K562 (cell line): ENCODE measurements around the gene UBE2D3. TPM values are rescaled to one million over a fixed set of nuclear protein-coding genes. Genes with fewer than 3 reads are reported as not detected.
A peak's percentile ranks its signal among the peaks of the same experiment; 100 is the strongest.

Source experiments
- EGR1 ChIP-seq: fragments of 450-650 bp; conservative IDR thresholded peaks from 2 replicates; pipeline ENCODE4 v1.6.1; 2017; ENCODE audit warnings: mild to moderate bottlenecking
- KLF6 ChIP-seq: fragments of 250-450 bp; sonication (Bioruptor Pico); IDR thresholded peaks from 2 replicates; pipeline ENCODE4 v1.4.0; 2020; ENCODE audit warnings: mild to moderate bottlenecking, moderate library complexity, borderline replicate concordance
- NR1H2 ChIP-seq: sonication (generic); formaldehyde crosslinking; IDR thresholded peaks from 2 replicates; pipeline ENCODE4 v1.4.0; 2020; ENCODE audit warnings: mild to moderate bottlenecking, missing genetic modification reagents
- OTX1 ChIP-seq: fragments of 450-650 bp; formaldehyde crosslinking; IDR thresholded peaks from 2 replicates; pipeline ENCODE4 v1.4.0; 2022; ENCODE audit warnings: mild to moderate bottlenecking
- PHF20 ChIP-seq: fragments of 450-650 bp; IDR thresholded peaks from 2 replicates; pipeline ENCODE4 v1.6.1; 2018; ENCODE audit not compliant: partially characterized antibody
- RBM17 ChIP-seq: fragments of 200-400 bp; formaldehyde crosslinking; IDR thresholded peaks from 2 replicates; pipeline ENCODE4 v1.6.1; 2017; ENCODE audit warnings: low read depth, mild to moderate bottlenecking, low read length, borderline replicate concordance
- SAFB ChIP-seq: fragments of 200-400 bp; formaldehyde crosslinking; IDR thresholded peaks from 2 replicates; pipeline ENCODE4 v1.6.1; 2017; ENCODE audit warnings: low read depth, low read length, borderline replicate concordance
- ZNF274 ChIP-seq: IDR thresholded peaks from 2 replicates; pipeline ENCODE4 v1.6.1; 2011; ENCODE audit warnings: low read depth, mild to moderate bottlenecking, low read length, moderate library complexity, borderline replicate concordance
- ZNF282 ChIP-seq: sonication (generic); formaldehyde crosslinking; IDR thresholded peaks from 2 replicates; pipeline ENCODE4 v1.8.1; 2023; ENCODE audit warnings: missing genetic modification reagents
- ZNF778 ChIP-seq: fragments of 450-650 bp; formaldehyde crosslinking; IDR thresholded peaks from 2 replicates; pipeline ENCODE4 v1.4.0; 2020; ENCODE audit warnings: mild to moderate bottlenecking, moderate library complexity
- polyA plus RNA-seq, 8 experiments: library from polyadenylated mRNA; depleted of rRNA in 4 of 8; stranded (reverse) in 5 of 8; unstranded in 3 of 8; fragments of >200 nt; fragmentation: Nextera tagmentation in 2 of 8; fragmentation: Illumina TruSeq in 1 of 8; extraction: Ambion mirVana in 2 of 8; extraction: Trizol in 1 of 8; gene quantifications; 2 replicates each; pipeline versions ENCODE4 v1.2.1 to v1.2.3, GENCODE V29; 2011 to 2014; ENCODE audit warnings: inconsistent platforms in 1 of 8, missing spikeins in 1 of 8
- total RNA-seq, 7 experiments: library from RNA; depleted of rRNA in 6 of 7; stranded (reverse); fragments of >200 nt in 6 of 7; fragmentation: Illumina TruSeq in 2 of 7; extraction: Trizol in 2 of 7; gene quantifications; 2 replicates each; pipeline versions ENCODE4 v1.2.1 to v1.2.3, GENCODE V29; 2011 to 2021; ENCODE audit warnings: low replicate concordance in 1 of 7
- TF ChIP-seq, protein P1 (sequence below): fragments of 450-650 bp; IDR thresholded peaks from 2 replicates; pipeline ENCODE4 v1.6.1; 2016; ENCODE audit warnings: mild to moderate bottlenecking, moderate library complexity
- TF ChIP-seq, protein P2 (sequence below): sonication (generic); formaldehyde crosslinking; IDR thresholded peaks from 2 replicates; pipeline ENCODE4 v1.8.0; 2023; ENCODE audit warnings: mild to moderate bottlenecking, missing genetic modification reagents
- TF ChIP-seq, protein P3 (sequence below), 2 experiments: fragments of 450-650 bp in 1 of 2; sonication (generic) in 1 of 2; formaldehyde crosslinking in 1 of 2; IDR thresholded peaks in 1 of 2; conservative IDR thresholded peaks in 1 of 2; 2 replicates each; pipeline versions ENCODE4 v1.6.1 to v1.8.1; 2016 to 2023; ENCODE audit warnings: mild to moderate bottlenecking in 2 of 2, moderate library complexity in 2 of 2, inconsistent platforms in 1 of 2, missing genetic modification reagents in 1 of 2

UBE2D3 gene
- total and polyA plus RNA-seq, 9 of the 15 experiments (the other 6 are each of a cell fraction or from before 2014, with no cell fraction given): 191 to 618 (median 292) TPM

DNA sequence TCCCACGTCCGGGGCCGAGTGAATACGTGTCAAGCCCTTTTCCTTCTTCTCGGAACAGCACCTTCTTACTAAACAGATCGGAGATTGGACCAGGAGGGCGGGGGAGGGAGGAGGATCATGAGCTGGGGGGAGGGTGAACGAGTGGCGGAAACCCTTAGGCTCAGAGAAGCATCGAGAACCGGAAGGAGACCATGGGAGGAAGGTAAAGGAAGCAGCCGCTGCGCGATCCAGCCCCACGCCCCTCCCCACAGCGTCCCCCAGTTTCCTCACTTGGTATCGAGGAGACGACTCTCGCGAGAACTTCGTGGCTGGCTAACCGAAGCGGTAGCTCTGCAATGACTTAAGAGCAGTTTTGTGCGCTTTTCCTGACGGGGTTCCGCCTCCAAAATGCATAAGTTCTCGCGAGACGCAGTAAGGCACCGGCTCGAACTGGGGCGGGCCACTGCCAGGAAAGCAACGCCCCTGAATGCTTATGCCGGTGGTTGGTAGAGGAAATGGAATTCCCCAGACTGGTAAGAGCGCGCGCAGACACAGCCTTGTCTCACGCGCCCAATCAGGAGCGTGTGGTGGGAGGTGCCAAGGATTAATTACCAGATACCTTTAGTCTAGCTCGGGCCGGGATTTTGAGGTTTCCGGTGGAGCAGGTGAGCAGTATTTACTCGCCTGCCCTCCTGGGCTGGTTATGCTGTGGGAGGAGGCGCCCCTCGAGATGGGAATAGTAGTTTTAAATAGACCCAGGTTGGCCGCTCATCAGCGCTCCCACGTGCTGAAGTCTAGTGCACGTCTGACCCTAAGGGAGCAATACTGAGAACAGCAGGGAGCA is 534 bp upstream of the UBE2D3 start (continued):
- TF ChIP-seq, protein P1, sequence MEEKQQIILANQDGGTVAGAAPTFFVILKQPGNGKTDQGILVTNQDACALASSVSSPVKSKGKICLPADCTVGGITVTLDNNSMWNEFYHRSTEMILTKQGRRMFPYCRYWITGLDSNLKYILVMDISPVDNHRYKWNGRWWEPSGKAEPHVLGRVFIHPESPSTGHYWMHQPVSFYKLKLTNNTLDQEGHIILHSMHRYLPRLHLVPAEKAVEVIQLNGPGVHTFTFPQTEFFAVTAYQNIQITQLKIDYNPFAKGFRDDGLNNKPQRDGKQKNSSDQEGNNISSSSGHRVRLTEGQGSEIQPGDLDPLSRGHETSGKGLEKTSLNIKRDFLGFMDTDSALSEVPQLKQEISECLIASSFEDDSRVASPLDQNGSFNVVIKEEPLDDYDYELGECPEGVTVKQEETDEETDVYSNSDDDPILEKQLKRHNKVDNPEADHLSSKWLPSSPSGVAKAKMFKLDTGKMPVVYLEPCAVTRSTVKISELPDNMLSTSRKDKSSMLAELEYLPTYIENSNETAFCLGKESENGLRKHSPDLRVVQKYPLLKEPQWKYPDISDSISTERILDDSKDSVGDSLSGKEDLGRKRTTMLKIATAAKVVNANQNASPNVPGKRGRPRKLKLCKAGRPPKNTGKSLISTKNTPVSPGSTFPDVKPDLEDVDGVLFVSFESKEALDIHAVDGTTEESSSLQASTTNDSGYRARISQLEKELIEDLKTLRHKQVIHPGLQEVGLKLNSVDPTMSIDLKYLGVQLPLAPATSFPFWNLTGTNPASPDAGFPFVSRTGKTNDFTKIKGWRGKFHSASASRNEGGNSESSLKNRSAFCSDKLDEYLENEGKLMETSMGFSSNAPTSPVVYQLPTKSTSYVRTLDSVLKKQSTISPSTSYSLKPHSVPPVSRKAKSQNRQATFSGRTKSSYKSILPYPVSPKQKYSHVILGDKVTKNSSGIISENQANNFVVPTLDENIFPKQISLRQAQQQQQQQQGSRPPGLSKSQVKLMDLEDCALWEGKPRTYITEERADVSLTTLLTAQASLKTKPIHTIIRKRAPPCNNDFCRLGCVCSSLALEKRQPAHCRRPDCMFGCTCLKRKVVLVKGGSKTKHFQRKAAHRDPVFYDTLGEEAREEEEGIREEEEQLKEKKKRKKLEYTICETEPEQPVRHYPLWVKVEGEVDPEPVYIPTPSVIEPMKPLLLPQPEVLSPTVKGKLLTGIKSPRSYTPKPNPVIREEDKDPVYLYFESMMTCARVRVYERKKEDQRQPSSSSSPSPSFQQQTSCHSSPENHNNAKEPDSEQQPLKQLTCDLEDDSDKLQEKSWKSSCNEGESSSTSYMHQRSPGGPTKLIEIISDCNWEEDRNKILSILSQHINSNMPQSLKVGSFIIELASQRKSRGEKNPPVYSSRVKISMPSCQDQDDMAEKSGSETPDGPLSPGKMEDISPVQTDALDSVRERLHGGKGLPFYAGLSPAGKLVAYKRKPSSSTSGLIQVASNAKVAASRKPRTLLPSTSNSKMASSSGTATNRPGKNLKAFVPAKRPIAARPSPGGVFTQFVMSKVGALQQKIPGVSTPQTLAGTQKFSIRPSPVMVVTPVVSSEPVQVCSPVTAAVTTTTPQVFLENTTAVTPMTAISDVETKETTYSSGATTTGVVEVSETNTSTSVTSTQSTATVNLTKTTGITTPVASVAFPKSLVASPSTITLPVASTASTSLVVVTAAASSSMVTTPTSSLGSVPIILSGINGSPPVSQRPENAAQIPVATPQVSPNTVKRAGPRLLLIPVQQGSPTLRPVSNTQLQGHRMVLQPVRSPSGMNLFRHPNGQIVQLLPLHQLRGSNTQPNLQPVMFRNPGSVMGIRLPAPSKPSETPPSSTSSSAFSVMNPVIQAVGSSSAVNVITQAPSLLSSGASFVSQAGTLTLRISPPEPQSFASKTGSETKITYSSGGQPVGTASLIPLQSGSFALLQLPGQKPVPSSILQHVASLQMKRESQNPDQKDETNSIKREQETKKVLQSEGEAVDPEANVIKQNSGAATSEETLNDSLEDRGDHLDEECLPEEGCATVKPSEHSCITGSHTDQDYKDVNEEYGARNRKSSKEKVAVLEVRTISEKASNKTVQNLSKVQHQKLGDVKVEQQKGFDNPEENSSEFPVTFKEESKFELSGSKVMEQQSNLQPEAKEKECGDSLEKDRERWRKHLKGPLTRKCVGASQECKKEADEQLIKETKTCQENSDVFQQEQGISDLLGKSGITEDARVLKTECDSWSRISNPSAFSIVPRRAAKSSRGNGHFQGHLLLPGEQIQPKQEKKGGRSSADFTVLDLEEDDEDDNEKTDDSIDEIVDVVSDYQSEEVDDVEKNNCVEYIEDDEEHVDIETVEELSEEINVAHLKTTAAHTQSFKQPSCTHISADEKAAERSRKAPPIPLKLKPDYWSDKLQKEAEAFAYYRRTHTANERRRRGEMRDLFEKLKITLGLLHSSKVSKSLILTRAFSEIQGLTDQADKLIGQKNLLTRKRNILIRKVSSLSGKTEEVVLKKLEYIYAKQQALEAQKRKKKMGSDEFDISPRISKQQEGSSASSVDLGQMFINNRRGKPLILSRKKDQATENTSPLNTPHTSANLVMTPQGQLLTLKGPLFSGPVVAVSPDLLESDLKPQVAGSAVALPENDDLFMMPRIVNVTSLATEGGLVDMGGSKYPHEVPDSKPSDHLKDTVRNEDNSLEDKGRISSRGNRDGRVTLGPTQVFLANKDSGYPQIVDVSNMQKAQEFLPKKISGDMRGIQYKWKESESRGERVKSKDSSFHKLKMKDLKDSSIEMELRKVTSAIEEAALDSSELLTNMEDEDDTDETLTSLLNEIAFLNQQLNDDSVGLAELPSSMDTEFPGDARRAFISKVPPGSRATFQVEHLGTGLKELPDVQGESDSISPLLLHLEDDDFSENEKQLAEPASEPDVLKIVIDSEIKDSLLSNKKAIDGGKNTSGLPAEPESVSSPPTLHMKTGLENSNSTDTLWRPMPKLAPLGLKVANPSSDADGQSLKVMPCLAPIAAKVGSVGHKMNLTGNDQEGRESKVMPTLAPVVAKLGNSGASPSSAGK: peak; percentile 90
- no peak for TF ChIP-seq RBM17
- TF ChIP-seq ZNF778 (CRISPR knock-in tag): no peak
- 0 out of 2 replicates have a peak, but pooled peaks have one; percentile 74 for TF ChIP-seq NR1H2 (CRISPR knock-in tag)
- TF ChIP-seq ZNF274: no peak
- no peak for TF ChIP-seq ZNF282 (CRISPR knock-in tag)
- no peak for TF ChIP-seq OTX1 (CRISPR knock-in tag)
- no peak for TF ChIP-seq KLF6
- TF ChIP-seq PHF20: no peak
- TF ChIP-seq, protein P2, sequence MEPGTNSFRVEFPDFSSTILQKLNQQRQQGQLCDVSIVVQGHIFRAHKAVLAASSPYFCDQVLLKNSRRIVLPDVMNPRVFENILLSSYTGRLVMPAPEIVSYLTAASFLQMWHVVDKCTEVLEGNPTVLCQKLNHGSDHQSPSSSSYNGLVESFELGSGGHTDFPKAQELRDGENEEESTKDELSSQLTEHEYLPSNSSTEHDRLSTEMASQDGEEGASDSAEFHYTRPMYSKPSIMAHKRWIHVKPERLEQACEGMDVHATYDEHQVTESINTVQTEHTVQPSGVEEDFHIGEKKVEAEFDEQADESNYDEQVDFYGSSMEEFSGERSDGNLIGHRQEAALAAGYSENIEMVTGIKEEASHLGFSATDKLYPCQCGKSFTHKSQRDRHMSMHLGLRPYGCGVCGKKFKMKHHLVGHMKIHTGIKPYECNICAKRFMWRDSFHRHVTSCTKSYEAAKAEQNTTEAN (CRISPR knock-in tag): no peak; the same call in 1 of the 2 replicates
- no peak for TF ChIP-seq SAFB
- TF ChIP-seq, protein P3, sequence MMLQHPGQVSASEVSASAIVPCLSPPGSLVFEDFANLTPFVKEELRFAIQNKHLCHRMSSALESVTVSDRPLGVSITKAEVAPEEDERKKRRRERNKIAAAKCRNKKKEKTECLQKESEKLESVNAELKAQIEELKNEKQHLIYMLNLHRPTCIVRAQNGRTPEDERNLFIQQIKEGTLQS (IDR thresholded peaks at IDR 0.05): peak; percentile 57; the same call in 1 of the 2 replicates
- TF ChIP-seq, protein P3 (CRISPR knock-in tag; conservative IDR thresholded peaks at IDR 0.05): peak; percentile 70; the same call in 1 of the 2 replicates
- peak; percentile 38; the same call in 1 of the 2 replicates for TF ChIP-seq EGR1
